ENCODE results near the gene FCSK.
"Not testable (repeated sequence)": the region's sequence is repeated elsewhere in the genome, so short reads cannot be mapped to it uniquely, and the experiment has no call there.

Gene FCSK

GRCh38 chr16:70523743-70524398 lies 69.5 kb downstream of the FCSK start, which contains the start of gene SF3B3 (continued):
- TF ChIP-seq ZNF184 (tag by site-specific recombination; IDR thresholded peaks at IDR 0.05), result 0 out of 2 replicates have a peak, but pooled peaks have one; percentile 31
- TF ChIP-seq RBAK (tag by site-specific recombination; IDR thresholded peaks at IDR 0.05), result no peak
- peak; percentile 64 for TF ChIP-seq ZNF335 (tag by site-specific recombination; conservative IDR thresholded peaks at IDR 0.05)
- TF ChIP-seq, protein P1, sequence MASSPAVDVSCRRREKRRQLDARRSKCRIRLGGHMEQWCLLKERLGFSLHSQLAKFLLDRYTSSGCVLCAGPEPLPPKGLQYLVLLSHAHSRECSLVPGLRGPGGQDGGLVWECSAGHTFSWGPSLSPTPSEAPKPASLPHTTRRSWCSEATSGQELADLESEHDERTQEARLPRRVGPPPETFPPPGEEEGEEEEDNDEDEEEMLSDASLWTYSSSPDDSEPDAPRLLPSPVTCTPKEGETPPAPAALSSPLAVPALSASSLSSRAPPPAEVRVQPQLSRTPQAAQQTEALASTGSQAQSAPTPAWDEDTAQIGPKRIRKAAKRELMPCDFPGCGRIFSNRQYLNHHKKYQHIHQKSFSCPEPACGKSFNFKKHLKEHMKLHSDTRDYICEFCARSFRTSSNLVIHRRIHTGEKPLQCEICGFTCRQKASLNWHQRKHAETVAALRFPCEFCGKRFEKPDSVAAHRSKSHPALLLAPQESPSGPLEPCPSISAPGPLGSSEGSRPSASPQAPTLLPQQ (tag by site-specific recombination; IDR thresholded peaks at IDR 0.05), result peak; percentile 52
- TF ChIP-seq MEIS1 (CRISPR knock-in tag; IDR thresholded peaks at IDR 0.05; ENCODE audit: borderline replicate concordance), result no peak
- 0 out of 2 replicates have a peak, but pooled peaks have one; percentile 32 for TF ChIP-seq BCL11A (tag by site-specific recombination; IDR thresholded peaks at IDR 0.05; ENCODE audit: low read depth)
- peak; percentile 73 for TF ChIP-seq ZXDB (tag by site-specific recombination; IDR thresholded peaks at IDR 0.05)
- TF ChIP-seq GLI4 (tag by site-specific recombination; IDR thresholded peaks at IDR 0.05), result no peak
- TF ChIP-seq ZNF513 (tag by site-specific recombination; IDR thresholded peaks at IDR 0.05), result 0 out of 2 replicates have a peak, but pooled peaks have one; percentile 17
- TF ChIP-seq ZNF610 (tag by site-specific recombination; IDR thresholded peaks at IDR 0.05; ENCODE audit: borderline replicate concordance), result 0 out of 2 replicates have a peak, but pooled peaks have one; percentile 20
- TF ChIP-seq ZNF600 (tag by site-specific recombination; IDR thresholded peaks at IDR 0.05), result no peak
- peak; percentile 2; the same call in 1 of the 2 replicates for TF ChIP-seq ZNF768 (tag by site-specific recombination; IDR thresholded peaks at IDR 0.05)

- 0 out of 2 replicates have a peak, but pooled peaks have one; percentile 4 for TF ChIP-seq GLIS1 (tag by site-specific recombination; IDR thresholded peaks at IDR 0.05)
- 0 out of 2 replicates have a peak, but pooled peaks have one; percentile 9 for TF ChIP-seq ZFP3 (tag by site-specific recombination; IDR thresholded peaks at IDR 0.05; ENCODE audit: low read depth)
- TF ChIP-seq ZBTB20 (tag by site-specific recombination; IDR thresholded peaks at IDR 0.05), result peak; percentile 30; the same call in 1 of the 2 replicates
- TF ChIP-seq, protein P2, sequence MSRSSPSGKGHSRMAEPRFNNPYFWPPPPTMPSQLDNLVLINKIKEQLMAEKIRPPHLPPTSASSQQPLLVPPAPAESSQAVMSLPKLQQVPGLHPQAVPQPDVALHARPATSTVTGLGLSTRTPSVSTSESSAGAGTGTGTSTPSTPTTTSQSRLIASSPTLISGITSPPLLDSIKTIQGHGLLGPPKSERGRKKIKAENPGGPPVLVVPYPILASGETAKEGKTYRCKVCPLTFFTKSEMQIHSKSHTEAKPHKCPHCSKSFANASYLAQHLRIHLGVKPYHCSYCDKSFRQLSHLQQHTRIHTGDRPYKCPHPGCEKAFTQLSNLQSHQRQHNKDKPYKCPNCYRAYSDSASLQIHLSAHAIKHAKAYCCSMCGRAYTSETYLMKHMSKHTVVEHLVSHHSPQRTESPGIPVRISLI (tag by site-specific recombination; IDR thresholded peaks at IDR 0.05), result 0 out of 2 replicates have a peak, but pooled peaks have one; percentile 29
- peak overlapping the region; percentile 91 for H3K4me3 ChIP-seq (ENCODE audit: low read depth, low read length)
- H3K4me1 ChIP-seq (ENCODE audit: control insufficient read depth, insufficient read depth, low read length), result peaks cover 12% of the 10 kb centered on the region
- peaks cover 12 to 44% of the 10 kb centered on the region in 2 experiments for H3K36me3 ChIP-seq (ENCODE audit: control insufficient read depth in 2 of 2, insufficient read depth in 1 of 2, low read length in 2 of 2)
- ChIA-PET CTCF (interaction anchor here (0.6 to 0.8 kb wide), 3 partner anchors 53 to 143 kb away, joined by 3 to 4 read pairs (median 4); no protein-coding TSS in a partner anchor), POLR2A (interaction anchor here (0.6 to 5.9 kb wide), 6 partner anchors 9 to 235 kb away, joined by 3 to 42 read pairs (median 4); partner anchors contain the start of gene AARS1)
- peak overlapping the region; percentile 99 for H3K27ac ChIP-seq (ENCODE audit: extremely low read depth, low read depth, low read length)
- not testable (repeated sequence) for H3K9me3 ChIP-seq (ENCODE audit: control insufficient read depth, insufficient read depth, low read depth, low read length)
Measured at GRCh38 chr16:70524399-70524825, 70.0 kb downstream of the FCSK start.

- Histone ChIP-seq H3K9me3 (ENCODE audit: control insufficient read depth, insufficient read depth, low read depth, low read length) (no peaks in the 10 kb centered on the region), H3K4me3 (ENCODE audit: low read depth, low read length) (peak overlapping the region; percentile 1), H3K36me3 (ENCODE audit: control insufficient read depth in 2 of 2, insufficient read depth in 1 of 2, low read length in 2 of 2) (peaks cover 26 to 59% of the 10 kb centered on the region in 2 experiments), H3K27ac (ENCODE audit: extremely low read depth, low read depth, low read length) (no peak overlapping the region), H3K4me1 (ENCODE audit: control insufficient read depth, insufficient read depth, low read length) (peaks cover 12% of the 10 kb centered on the region)
- ChIA-PET POLR2A (interaction anchor here (1.3 to 5.9 kb wide), 2 partner anchors 146 to 274 kb away, joined by 4 to 42 read pairs; no protein-coding TSS in a partner anchor), CTCF (interaction anchor here (0.6 kb wide), 1 partner anchor 32 kb away, joined by 3 read pairs; no protein-coding TSS in a partner anchor)
- TF ChIP-seq ZNF558 (tag by site-specific recombination; IDR thresholded peaks at IDR 0.05) (no peak), ZBTB48 (tag by site-specific recombination; IDR thresholded peaks at IDR 0.05) (no peak), KLF1 (tag by site-specific recombination; IDR thresholded peaks at IDR 0.05) (peak; percentile 36; the same call in 1 of the 2 replicates), ZNF600 (tag by site-specific recombination; IDR thresholded peaks at IDR 0.05) (0 out of 2 replicates have a peak, but pooled peaks have one; percentile 16), KLF9 (tag by site-specific recombination; IDR thresholded peaks at IDR 0.05; ENCODE audit: low read depth) (peak; percentile 25; the same call in 1 of the 2 replicates)
Measured at GRCh38 chr16:70526403-70526802, 72.0 kb downstream of the FCSK start.

Measured in HEK293 (cell line).